C4-2B (cell line): ENCODE data around the gene ARRDC4.

Experiments used
- CTCF ChIP-seq: fragments of 450-650 bp; conservative IDR thresholded peaks from 2 replicates; pipeline ENCODE4 v1.5.1; 2017; ENCODE audit warnings: mild to moderate bottlenecking
- ZFX ChIP-seq: fragments of 450-650 bp; IDR thresholded peaks from 2 replicates; pipeline ENCODE4 v1.6.1; 2017

DNA sequence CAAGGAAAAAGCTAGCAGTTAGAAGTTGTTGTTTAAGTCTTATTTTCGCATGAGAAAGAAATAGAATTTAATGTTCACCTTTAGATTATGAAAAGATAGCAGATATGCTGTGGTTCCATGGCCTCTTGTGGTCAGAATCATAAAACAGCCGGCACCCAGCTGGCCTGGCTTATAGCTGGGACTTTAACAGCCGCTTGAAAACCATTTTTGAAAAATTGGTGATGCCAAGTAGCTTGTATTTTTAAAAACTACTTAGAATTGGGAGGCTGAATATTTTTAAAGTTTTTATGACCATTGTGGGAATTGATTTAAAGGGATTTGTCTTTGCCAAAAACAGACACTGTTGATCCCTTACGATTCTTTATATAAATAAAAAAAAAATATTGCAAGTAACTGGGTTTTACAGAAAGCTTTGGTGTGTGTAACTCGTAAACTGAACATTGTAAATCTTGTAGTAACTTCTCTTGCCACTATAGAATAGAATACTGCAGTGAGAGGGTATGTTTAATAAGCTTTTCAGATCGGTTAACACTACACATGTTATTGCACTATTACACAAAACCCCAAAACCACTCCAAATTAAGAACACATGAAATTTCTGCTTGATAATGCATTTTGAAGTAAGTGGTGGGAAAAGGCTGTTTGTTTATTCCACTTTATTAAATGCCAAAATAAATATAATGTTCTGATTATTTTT, 6.6 kb downstream of the ARRDC4 start:
- no peak for TF ChIP-seq CTCF
- no peak for TF ChIP-seq ZFX
